Body of pancreas (tissue), 4 donors: ENCODE data around the gene IGF1R. TPM values are rescaled to one million over a fixed set of nuclear protein-coding genes. Genes with fewer than 3 reads are reported as not detected.

Experiments
- ATAC-seq: fragments of 150-250 bp; one replicate; pipeline ENCODE4 v1.9.1; 2016
- DNase-seq, 4 donors: peaks; one replicate each; pipeline ENCODE4 v3.0.0-alpha.2; 2019
- H3K27ac ChIP-seq, 4 donors: fragments of 200-600 bp; sonication (generic); 1 replicate in 3 of 4; 2 replicates in 1 of 4; pipeline versions ENCODE4 v1.5.1 to v1.6.1; 2016 to 2019; ENCODE audit warnings: mild to moderate bottlenecking in 1 of 4, mixed read lengths in 1 of 4, moderate library complexity in 1 of 4
- H3K27me3 ChIP-seq, 2 donors: fragments of 200-600 bp; sonication (generic); one replicate each; pipeline ENCODE4 v1.6.0; 2016; ENCODE audit warnings: mild to moderate bottlenecking in 1 of 2
- H3K36me3 ChIP-seq, 2 donors: fragments of 200-600 bp; sonication (generic); replicated peaks in 1 of 2; 2 replicates each; pipeline ENCODE4 v1.5.1; 2016; ENCODE audit warnings: low read depth in 2 of 2; ENCODE audit not compliant: insufficient read depth in 1 of 2
- H3K4me1 ChIP-seq: fragments of 200-600 bp; sonication (generic); one replicate; pipeline ENCODE4 v1.6.0; 2016
- H3K4me3 ChIP-seq, 2 donors: fragments of 200-600 bp; sonication (generic); 1 replicate in 1 of 2; 2 replicates in 1 of 2; pipeline ENCODE4 v1.5.1; 2016 to 2019
- H3K9me3 ChIP-seq, 3 donors: fragments of 200-600 bp; sonication (generic); 1 replicate in 2 of 3; 2 replicates in 1 of 3; pipeline ENCODE4 v1.5.1; 2016
- CTCF ChIP-seq, 7 experiments: fragments of 450-650 bp in 4 of 7; fragments of 200-600 bp in 3 of 7; sonication (generic) in 3 of 7; IDR thresholded peaks; one replicate each; pipeline ENCODE4 v1.5.1; 2016 to 2019; ENCODE audit warnings: antibody characterized with exemption in 7 of 7
- POLR2A ChIP-seq, 3 donors: fragments of 450-650 bp; IDR thresholded peaks; one replicate each; pipeline ENCODE4 v1.6.1; 2016; ENCODE audit warnings: antibody characterized with exemption in 3 of 3, mild to moderate bottlenecking in 2 of 3
- WGBS, 2 donors: methylation state at CpG; one replicate each; pipeline ENCODE4 v1.1.5; 2017; 5-methylcytosine and 5-hydroxymethylcytosine counted together
- intact Hi-C: fragments of 100-400 bp; cut with DNase I; formaldehyde crosslinking; loops from one replicate; pipeline ENCODE4 v1.15.1; 2023
- total RNA-seq, 2 donors: library from RNA; depleted of rRNA; stranded (reverse); fragments of >200 nt; gene quantifications; one replicate each; pipeline ENCODE4 v1.1.0, GENCODE V29; 2016

The IGF1R gene
- total RNA-seq, 2 donors from 2014 or later, result 34.8 to 55.7 TPM

- intact Hi-C loops, result no loop called here
- ATAC-seq, result no peak
Observed at GRCh38 chr15:98711810-98712209, 63.5 kb downstream of the IGF1R start.

GRCh38 chr15:98712845-98713584, 64.7 kb downstream of the IGF1R start:
- ATAC-seq, result no peak
- TF ChIP-seq POLR2A (IDR thresholded peaks at IDR 0.05), result no peak
- TF ChIP-seq CTCF (IDR thresholded peaks at IDR 0.05), result no peak
- no peaks in the 10 kb centered on the region for H3K36me3 ChIP-seq
- intact Hi-C loops, result no loop called here
- 82 to 93% methylated on average over 16 of the region's 16 CpGs for WGBS, 2 donors
- no peak overlapping the region for H3K4me3 ChIP-seq
- no peak for DNase-seq
- no peaks in the 10 kb centered on the region for H3K27me3 ChIP-seq
- no peak overlapping the region for H3K27ac ChIP-seq
- peaks cover 54% of the 10 kb centered on the region for H3K4me1 ChIP-seq
- H3K9me3 ChIP-seq, result no peaks in the 10 kb centered on the region

More at GRCh38 chr15:98711810-98712209, 63.5 kb downstream of the IGF1R start:
- Histone ChIP-seq H3K4me1 (peaks cover 58% of the 10 kb centered on the region), H3K4me3 (no peak overlapping the region), H3K27me3 (no peaks in the 10 kb centered on the region), H3K27ac (no peak overlapping the region), H3K9me3 (no peaks in the 10 kb centered on the region), H3K36me3 (no peaks in the 10 kb centered on the region)
- DNase-seq, result no peak
- TF ChIP-seq CTCF (IDR thresholded peaks at IDR 0.05), result no peak
- TF ChIP-seq POLR2A (IDR thresholded peaks at IDR 0.05), result no peak
- 97 to 100% methylated on average over 2 of the region's 2 CpGs for WGBS, 2 donors

GRCh38 chr15:98713585-98714001, 65.3 kb downstream of the IGF1R start:
- ATAC-seq (no peak), DNase-seq (no peak)
- TF ChIP-seq POLR2A (IDR thresholded peaks at IDR 0.05) (no peak), CTCF (IDR thresholded peaks at IDR 0.05) (no peak)
- intact Hi-C loops, result no loop called here
- no peaks in the 10 kb centered on the region for H3K36me3 ChIP-seq
- no peak overlapping the region for H3K27ac ChIP-seq
- 41 to 47% methylated on average over 3 of the region's 3 CpGs for WGBS, 2 donors
- no peaks in the 10 kb centered on the region for H3K27me3 ChIP-seq
- H3K9me3 ChIP-seq, result no peaks in the 10 kb centered on the region
- H3K4me1 ChIP-seq, result peaks cover 54% of the 10 kb centered on the region
- H3K4me3 ChIP-seq, result no peak overlapping the region

- intact Hi-C loops, result no loop called here
- ATAC-seq (no peak), DNase-seq (no peak)
- WGBS, 2 donors, result 80 to 91% methylated on average over 7 of the region's 7 CpGs
- Histone ChIP-seq H3K4me3 (no peak overlapping the region), H3K36me3 (no peaks in the 10 kb centered on the region), H3K27me3 (no peaks in the 10 kb centered on the region), H3K27ac (no peak overlapping the region), H3K9me3 (no peaks in the 10 kb centered on the region), H3K4me1 (peaks cover 44% of the 10 kb centered on the region)
- TF ChIP-seq POLR2A (IDR thresholded peaks at IDR 0.05) (no peak), CTCF (IDR thresholded peaks at IDR 0.05) (no peak)
Observed at GRCh38 chr15:98714922-98715321, 66.6 kb downstream of the IGF1R start.

GRCh38 chr15:98715401-98715800, 67.1 kb downstream of the IGF1R start:
- H3K4me1 ChIP-seq, result peaks cover 40% of the 10 kb centered on the region
- 88 to 94% methylated on average over 7 of the region's 7 CpGs for WGBS, 2 donors
- TF ChIP-seq CTCF (IDR thresholded peaks at IDR 0.05) (no peak), POLR2A (IDR thresholded peaks at IDR 0.05) (no peak)

More at GRCh38 chr15:98715401-98715800, 67.1 kb downstream of the IGF1R start:
- Histone ChIP-seq H3K36me3 (no peaks in the 10 kb centered on the region), H3K27me3 (no peaks in the 10 kb centered on the region), H3K4me3 (no peak overlapping the region), H3K9me3 (no peaks in the 10 kb centered on the region), H3K27ac (no peak overlapping the region)
- intact Hi-C loops, result no loop called here
- no peak for DNase-seq
- ATAC-seq, result no peak
